ENCODE results near the gene ENTPD6.
A peak's percentile ranks its signal among the peaks of the same experiment; 100 is the strongest.

Gene ENTPD6

DNA sequence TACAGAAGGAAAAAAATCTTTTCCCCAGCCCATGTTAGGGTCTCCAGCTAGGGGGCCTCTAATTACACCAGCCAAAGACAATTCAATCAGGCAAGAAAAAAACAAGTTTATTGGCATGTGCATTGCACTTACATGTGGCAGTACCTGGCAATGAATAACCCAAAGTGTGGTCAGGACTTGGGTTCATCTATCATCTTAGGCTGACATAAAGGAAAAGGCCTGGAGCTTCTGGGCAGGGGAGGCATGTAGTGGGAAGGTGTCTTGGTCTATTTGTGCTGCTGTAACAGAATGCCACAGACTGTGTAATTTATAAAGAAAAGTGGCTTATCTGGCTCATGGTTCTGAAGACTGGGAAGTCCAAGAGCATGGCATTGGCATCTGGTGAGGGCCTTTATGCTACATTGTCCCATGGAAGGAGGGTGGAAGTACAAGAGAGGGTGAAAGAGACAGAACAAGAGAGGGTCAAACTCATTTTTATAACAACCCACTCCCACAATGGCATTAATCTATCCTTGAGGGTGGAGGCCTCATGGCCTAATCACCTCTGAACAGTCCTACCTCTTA, 48.0 kb downstream of the ENTPD6 start:
- H3K27ac ChIP-seq = no peak overlapping the region
- TF ChIP-seq, protein P1, sequence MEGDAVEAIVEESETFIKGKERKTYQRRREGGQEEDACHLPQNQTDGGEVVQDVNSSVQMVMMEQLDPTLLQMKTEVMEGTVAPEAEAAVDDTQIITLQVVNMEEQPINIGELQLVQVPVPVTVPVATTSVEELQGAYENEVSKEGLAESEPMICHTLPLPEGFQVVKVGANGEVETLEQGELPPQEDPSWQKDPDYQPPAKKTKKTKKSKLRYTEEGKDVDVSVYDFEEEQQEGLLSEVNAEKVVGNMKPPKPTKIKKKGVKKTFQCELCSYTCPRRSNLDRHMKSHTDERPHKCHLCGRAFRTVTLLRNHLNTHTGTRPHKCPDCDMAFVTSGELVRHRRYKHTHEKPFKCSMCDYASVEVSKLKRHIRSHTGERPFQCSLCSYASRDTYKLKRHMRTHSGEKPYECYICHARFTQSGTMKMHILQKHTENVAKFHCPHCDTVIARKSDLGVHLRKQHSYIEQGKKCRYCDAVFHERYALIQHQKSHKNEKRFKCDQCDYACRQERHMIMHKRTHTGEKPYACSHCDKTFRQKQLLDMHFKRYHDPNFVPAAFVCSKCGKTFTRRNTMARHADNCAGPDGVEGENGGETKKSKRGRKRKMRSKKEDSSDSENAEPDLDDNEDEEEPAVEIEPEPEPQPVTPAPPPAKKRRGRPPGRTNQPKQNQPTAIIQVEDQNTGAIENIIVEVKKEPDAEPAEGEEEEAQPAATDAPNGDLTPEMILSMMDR (conservative IDR thresholded peaks at IDR 0.05) = no peak

DNA sequence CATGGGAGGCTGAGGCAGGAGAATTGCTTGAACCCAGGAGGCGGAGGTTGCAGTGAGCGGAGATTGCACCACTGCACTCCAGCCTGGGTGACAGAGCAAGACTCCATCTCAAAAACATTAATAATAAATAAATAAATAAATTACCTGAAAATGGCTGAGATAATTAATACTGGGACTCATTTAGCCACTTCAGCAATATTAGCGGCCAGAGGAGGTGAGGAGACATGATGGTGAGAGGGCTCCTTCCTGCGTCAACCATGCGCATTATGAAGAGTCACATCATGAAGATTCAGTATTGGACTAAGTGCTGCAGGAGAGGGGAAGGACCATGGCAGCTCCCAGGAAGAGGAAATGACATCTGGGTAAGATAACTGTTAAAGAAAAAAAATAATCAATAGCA, 49.5 kb downstream of the ENTPD6 start:
- TF ChIP-seq, protein P1 (conservative IDR thresholded peaks at IDR 0.05) = no peak
- H3K27ac ChIP-seq = no peak overlapping the region

DNA sequence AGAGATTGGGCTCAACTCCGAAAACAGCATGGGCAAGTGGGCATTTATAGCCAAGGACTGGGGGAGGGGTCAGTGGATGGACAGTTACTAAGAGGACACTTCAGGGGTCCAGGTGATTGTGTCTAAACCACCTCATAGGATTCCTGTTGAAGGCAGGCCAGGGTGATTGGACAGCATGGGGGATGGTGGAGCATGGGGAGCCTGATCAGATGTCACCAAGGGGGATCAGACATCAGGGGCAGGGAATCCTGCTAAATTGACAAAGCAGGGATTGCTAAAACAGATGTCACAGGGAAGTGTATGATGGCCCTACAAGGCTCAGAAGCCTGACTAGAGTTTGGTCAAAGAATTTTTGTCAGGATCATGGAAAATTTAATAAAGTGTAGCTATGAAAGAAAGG, 49.9 kb downstream of the ENTPD6 start:
- TF ChIP-seq, protein P1 (conservative IDR thresholded peaks at IDR 0.05) = no peak
- H3K27ac ChIP-seq = no peak overlapping the region

DNA sequence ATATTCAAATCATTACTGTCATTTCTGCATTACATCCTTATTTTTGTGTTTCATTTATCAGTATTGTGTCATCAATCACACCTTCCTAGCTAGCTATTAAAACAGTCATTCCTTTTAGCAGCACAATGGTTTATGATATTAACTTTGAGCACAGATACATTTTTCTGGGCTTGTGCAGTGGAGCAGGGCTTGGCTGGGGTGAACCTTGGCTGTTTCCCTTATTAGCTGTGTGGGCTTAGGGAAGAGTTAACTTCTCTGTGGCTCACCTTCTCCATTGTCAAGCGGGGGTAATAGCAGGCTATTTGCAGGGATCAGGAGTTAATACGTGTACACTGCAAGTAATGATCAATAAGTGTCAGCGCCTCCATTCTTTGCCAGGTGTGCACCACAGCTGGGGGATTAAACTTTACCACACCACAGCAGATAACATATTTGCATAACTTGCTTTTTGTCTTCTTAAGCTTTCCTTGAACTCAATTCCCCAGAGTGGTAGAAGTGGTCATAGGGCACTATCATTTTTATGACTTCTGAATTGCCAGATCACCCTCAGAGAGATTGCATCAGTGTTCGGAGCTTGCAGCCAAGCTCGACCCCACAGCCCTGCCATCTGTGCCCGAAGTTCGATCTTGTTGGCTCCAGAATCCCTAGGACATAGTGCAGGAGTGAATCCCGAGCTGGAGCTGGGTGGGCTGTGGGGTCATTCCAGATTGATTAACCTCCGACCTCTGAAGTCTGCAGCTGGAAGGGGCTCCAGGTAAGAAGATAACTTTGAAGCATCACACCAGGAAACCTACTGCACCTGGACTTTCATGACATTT, 50.9 kb downstream of the ENTPD6 start:
- H3K27ac ChIP-seq = peak overlapping the region; percentile 89
- TF ChIP-seq, protein P1 (conservative IDR thresholded peaks at IDR 0.05) = no peak

DNA sequence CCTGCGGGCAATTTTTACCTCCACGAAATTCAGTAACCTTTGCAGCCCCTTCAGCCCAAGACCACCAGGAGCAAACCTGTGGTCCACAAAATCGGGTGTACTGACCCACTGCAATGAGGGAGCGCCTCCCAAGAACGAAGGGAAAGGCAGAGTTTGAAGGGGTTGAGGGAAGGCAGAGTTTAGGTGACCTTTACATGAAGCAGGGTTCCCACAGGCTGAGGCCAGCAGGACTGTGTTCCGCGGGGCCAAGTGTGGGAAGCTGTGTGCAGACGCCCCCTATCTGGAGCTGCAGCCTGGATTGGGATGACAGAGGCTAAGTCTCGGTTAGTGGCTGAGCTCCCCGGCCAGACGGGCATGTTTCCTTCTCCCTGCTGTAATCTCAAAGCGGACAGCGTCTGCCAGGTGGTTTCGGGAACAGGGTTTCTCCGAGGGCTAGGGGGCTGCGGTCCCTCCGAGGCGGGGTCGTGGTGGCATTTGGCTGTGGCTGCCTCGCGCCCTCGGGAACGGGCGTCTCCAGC, 51.5 kb downstream of the ENTPD6 start:
- TF ChIP-seq, protein P1 (conservative IDR thresholded peaks at IDR 0.05) = peak; percentile 71
- H3K27ac ChIP-seq = peak overlapping the region; percentile 89

DNA sequence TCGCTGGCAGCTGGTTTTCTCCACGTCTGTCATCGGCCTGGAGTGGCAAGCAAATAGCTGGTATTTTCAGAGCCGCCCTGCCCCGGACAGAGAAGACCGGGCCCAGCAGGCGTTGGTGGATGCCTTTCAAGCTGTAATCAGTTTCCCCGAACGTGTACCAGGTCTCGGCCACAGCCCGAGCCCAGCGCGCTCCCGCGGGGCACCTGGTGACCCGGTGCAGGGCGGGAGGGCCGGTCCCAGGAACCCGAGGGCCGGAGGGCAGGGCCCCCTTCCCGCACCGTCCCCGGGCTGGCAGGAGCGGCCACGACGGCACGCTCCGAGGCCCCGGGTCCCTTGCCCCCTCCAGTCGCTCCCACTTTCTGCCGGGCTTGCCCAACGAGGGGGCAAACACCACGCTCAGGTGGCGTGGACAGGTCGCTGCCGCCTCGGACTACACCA, 52.0 kb downstream of the ENTPD6 start:
- TF ChIP-seq, protein P1 (conservative IDR thresholded peaks at IDR 0.05) = no peak
- H3K27ac ChIP-seq = peak overlapping the region; percentile 89

DNA sequence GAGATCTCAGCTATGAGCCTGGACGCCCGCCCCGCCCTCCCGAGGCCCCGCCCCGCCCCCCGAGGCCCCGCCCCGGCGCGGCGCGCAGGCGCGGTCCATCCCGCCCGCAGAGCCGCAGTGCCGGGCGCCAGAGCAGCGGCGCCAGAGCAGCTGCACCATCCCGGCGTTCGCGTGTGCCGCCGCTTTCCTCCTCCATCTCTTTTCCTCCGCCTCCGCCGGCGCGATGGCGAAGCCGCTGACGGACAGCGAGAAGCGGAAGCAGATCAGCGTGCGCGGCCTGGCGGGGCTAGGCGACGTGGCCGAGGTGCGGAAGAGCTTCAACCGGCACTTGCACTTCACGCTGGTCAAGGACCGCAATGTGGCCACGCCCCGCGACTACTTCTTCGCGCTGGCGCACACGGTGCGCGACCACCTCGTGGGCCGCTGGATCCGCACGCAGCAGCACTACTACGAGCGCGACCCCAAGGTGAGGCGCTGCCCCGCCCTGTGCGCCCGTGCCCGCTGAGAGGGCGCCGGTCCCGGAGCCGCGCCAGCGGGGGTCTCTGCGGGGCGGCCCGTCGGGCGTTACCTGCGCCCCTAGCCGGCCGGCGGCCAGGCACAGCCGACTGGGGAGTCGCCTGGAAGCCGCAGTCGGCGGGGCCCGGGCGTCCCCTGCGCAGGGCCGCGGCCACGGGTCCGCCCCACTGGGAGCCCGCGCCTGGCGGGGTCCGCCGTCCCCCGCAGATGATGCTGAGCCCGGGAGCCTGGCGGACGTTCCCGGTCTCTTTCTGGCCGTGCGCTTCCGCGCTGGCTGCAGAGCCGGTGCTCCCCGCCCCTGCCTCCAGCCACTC, 52.7 kb downstream of the ENTPD6 start, which contains the start of gene PYGB:
Gene PYGB, plus strand, starts transcription at position 130 of the 830 bp plus-strand sequence. Its CDS starts 94 bp downstream, at position 224.
- H3K27ac ChIP-seq = peak within 1 kb of the TSS; percentile 89
- TF ChIP-seq, protein P1 (conservative IDR thresholded peaks at IDR 0.05) = no peak
